GM12874 (cell line): Measurements from ENCODE around the gene PATE3.

Source experiments
- TF ChIP-seq, protein P1 (sequence below): IDR thresholded peaks from 2 replicates; pipeline ENCODE4 v1.5.1; 2011; ENCODE audit warnings: low read depth, mild to moderate bottlenecking, control low read depth, low read length, moderate library complexity; ENCODE audit not compliant: insufficient read depth

PATE3 gene, protein sequence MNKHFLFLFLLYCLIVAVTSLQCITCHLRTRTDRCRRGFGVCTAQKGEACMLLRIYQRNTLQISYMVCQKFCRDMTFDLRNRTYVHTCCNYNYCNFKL

GRCh38 chr11:125787827-125788226, at the start of gene PATE3:
PATE3 (plus strand) TSS chr11:125788127; CDS start chr11:125788152, 25 bp downstream.
- TF ChIP-seq, protein P1, sequence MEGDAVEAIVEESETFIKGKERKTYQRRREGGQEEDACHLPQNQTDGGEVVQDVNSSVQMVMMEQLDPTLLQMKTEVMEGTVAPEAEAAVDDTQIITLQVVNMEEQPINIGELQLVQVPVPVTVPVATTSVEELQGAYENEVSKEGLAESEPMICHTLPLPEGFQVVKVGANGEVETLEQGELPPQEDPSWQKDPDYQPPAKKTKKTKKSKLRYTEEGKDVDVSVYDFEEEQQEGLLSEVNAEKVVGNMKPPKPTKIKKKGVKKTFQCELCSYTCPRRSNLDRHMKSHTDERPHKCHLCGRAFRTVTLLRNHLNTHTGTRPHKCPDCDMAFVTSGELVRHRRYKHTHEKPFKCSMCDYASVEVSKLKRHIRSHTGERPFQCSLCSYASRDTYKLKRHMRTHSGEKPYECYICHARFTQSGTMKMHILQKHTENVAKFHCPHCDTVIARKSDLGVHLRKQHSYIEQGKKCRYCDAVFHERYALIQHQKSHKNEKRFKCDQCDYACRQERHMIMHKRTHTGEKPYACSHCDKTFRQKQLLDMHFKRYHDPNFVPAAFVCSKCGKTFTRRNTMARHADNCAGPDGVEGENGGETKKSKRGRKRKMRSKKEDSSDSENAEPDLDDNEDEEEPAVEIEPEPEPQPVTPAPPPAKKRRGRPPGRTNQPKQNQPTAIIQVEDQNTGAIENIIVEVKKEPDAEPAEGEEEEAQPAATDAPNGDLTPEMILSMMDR: no peak

DNA sequence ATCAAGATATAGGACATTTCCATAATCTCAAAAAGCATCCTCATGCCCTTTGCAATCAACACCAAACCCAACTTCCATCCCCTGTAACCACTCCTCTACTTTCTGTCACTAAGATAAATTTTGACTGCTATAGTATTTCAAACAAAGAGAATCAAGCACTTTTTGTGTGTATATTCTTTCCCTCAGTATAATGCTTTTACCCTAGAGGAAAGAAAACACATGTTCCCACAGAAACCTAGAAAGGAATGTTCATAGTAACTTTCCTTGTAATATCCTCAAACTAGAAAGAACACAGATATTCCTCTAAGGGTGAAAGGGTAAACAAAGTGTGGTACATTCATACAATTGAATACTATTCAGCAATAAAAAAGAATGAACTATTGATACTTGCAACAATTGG, 47.3 kb upstream of the PATE3 start:
- TF ChIP-seq, protein P1: no peak

- TF ChIP-seq, protein P1: no peak
These were observed 44.2 kb upstream of the PATE3 start for GRCh38 chr11:125743681-125744080.

DNA sequence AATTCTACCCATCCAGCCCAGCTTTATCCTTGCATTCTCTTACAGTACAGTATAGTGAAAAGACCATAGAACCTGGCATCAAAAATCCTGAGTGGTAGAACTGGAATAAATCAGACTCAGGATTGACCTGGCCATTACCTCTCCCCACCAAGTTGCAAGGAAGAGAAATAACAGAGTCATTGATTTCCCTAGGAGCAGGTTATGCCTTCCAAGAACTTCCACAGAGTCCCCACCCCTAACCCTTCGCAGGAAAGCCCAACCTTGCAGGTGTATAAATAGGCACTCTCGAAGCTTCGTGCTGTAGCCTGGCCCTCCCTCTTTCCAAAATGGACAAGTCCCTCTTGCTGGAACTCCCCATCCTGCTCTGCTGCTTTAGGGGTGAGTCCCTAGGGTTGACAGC, 41.9 kb upstream of the PATE3 start, which contains the start of gene PATE1:
Gene PATE1, plus strand, starts transcription at position 301 of the 400 bp plus-strand sequence. Its CDS starts 26 bp downstream, at position 327.
- TF ChIP-seq, protein P1: no peak

DNA sequence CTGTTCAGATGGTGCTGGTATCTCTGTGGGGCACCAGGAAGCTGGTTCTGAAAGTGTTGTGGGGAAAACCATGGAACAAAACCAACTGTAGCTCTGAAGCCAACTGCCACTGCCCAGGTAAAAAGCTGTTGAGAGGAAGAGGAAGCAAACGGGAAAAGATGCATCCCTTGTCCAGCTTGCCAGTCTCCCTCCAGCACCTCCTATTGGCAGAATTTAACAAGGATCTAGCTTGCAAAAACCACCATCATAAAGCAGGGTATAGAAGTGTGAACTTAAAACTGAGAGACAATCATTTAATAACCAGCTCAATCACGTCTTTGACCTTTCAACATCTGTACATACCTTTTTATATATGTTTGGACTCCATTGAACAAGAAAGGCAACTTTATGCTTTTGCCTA, 37.3 kb upstream of the PATE3 start:
- TF ChIP-seq, protein P1: no peak

GRCh38 chr11:125756050-125756449, 31.9 kb upstream of the PATE3 start:
- TF ChIP-seq, protein P1: no peak

DNA sequence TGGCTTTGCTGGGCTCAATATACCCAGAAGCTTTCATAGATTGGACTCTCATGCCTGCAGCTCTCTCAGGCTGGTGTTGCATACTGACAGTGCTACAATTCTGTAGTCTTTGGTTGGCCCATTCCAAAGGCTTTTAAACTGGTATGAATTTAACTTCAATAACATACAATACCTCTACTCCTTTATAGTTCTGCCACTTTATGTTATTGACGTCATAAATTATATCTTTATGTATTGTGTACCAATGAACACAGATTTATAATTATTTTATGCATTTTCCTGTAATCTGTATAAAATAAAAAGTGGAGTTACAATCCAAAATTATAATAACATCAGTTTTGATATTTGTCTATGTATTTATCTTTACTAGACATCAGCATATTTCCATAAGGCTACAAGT, 25.5 kb upstream of the PATE3 start:
- TF ChIP-seq, protein P1: no peak
